ENCODE results near the gene CSF3R. TPM values are rescaled to one million over a fixed set of nuclear protein-coding genes. Genes with fewer than 3 reads are reported as not detected.

CSF3R gene
- total RNA-seq, 1 experiment from 2014 or later = not detected

- DNase-seq (ENCODE audit: low spot score) = no peak
- Histone ChIP-seq H3K27ac (ENCODE audit: low read depth, low read length, poor library complexity, severe bottlenecking) (no peak overlapping the region), H3K4me1 (ENCODE audit: insufficient read depth, low read length, poor library complexity, severe bottlenecking) (no peaks in the 10 kb centered on the region), H3K36me3 (ENCODE audit: insufficient read depth, low read length, poor library complexity, severe bottlenecking) (no peaks in the 10 kb centered on the region), H3K27me3 (replicated peaks; ENCODE audit: insufficient read depth, low read depth, low read length, poor library complexity) (peaks cover 1% of the 10 kb centered on the region), H3K9me3 (ENCODE audit: low read depth, low read length, poor library complexity, severe bottlenecking) (no peaks in the 10 kb centered on the region), H3K4me3 (ENCODE audit: low read depth, low read length, poor library complexity, severe bottlenecking) (no peak overlapping the region)
- BruUV-seq (replicated peaks) = no TSS peak
- no peak for TF ChIP-seq EZH2 (IDR thresholded peaks at IDR 0.05; ENCODE audit: borderline replicate concordance, low read depth, low read length, poor library complexity, severe bottlenecking)
- TF ChIP-seq, protein P1, sequence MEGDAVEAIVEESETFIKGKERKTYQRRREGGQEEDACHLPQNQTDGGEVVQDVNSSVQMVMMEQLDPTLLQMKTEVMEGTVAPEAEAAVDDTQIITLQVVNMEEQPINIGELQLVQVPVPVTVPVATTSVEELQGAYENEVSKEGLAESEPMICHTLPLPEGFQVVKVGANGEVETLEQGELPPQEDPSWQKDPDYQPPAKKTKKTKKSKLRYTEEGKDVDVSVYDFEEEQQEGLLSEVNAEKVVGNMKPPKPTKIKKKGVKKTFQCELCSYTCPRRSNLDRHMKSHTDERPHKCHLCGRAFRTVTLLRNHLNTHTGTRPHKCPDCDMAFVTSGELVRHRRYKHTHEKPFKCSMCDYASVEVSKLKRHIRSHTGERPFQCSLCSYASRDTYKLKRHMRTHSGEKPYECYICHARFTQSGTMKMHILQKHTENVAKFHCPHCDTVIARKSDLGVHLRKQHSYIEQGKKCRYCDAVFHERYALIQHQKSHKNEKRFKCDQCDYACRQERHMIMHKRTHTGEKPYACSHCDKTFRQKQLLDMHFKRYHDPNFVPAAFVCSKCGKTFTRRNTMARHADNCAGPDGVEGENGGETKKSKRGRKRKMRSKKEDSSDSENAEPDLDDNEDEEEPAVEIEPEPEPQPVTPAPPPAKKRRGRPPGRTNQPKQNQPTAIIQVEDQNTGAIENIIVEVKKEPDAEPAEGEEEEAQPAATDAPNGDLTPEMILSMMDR (conservative IDR thresholded peaks at IDR 0.05; ENCODE audit: low read depth, low read length) = no peak
- intact Hi-C loops (cut with micrococcal nuclease; ENCODE audit: unreplicated experiment) = no loop called here
- POLR2A ChIA-PET (ENCODE audit: low non-redundant PET) = no interaction called here
- CTCF ChIA-PET = no interaction called here
Measured at GRCh38 chr1:36530261-36530660, 47.5 kb upstream of the CSF3R start.

- Histone ChIP-seq H3K9me3 (ENCODE audit: low read depth, low read length, poor library complexity, severe bottlenecking) (no peaks in the 10 kb centered on the region), H3K27me3 (replicated peaks; ENCODE audit: insufficient read depth, low read depth, low read length, poor library complexity) (no peaks in the 10 kb centered on the region), H3K27ac (ENCODE audit: low read depth, low read length, poor library complexity, severe bottlenecking) (no peak overlapping the region), H3K36me3 (ENCODE audit: insufficient read depth, low read length, poor library complexity, severe bottlenecking) (no peaks in the 10 kb centered on the region), H3K4me1 (ENCODE audit: insufficient read depth, low read length, poor library complexity, severe bottlenecking) (no peaks in the 10 kb centered on the region), H3K4me3 (ENCODE audit: low read depth, low read length, poor library complexity, severe bottlenecking) (no peak overlapping the region)
- no TSS peak for BruUV-seq (replicated peaks)
- TF ChIP-seq, protein P1 (conservative IDR thresholded peaks at IDR 0.05; ENCODE audit: low read depth, low read length) = no peak
- CTCF ChIA-PET = no interaction called here
- no peak for DNase-seq (ENCODE audit: low spot score)
- POLR2A ChIA-PET (ENCODE audit: low non-redundant PET) = no interaction called here
- intact Hi-C loops (cut with micrococcal nuclease; ENCODE audit: unreplicated experiment) = no loop called here
Measured at GRCh38 chr1:36529769-36530260, 47.1 kb upstream of the CSF3R start.

GRCh38 chr1:36528361-36529349 lies 45.9 kb upstream of the CSF3R start:
- Histone ChIP-seq H3K4me3 (ENCODE audit: low read depth, low read length, poor library complexity, severe bottlenecking) (no peak overlapping the region), H3K36me3 (ENCODE audit: insufficient read depth, low read length, poor library complexity, severe bottlenecking) (no peaks in the 10 kb centered on the region), H3K27ac (ENCODE audit: low read depth, low read length, poor library complexity, severe bottlenecking) (no peak overlapping the region), H3K9me3 (ENCODE audit: low read depth, low read length, poor library complexity, severe bottlenecking) (no peaks in the 10 kb centered on the region), H3K27me3 (replicated peaks; ENCODE audit: insufficient read depth, low read depth, low read length, poor library complexity) (no peaks in the 10 kb centered on the region), H3K4me1 (ENCODE audit: insufficient read depth, low read length, poor library complexity, severe bottlenecking) (no peaks in the 10 kb centered on the region)
- ChIA-PET CTCF (interaction anchor here (0.6 kb wide), 1 partner anchor 12 kb away, joined by 3 read pairs; no protein-coding TSS in a partner anchor), POLR2A (ENCODE audit: low non-redundant PET) (no interaction called here)
- TF ChIP-seq, protein P1 (conservative IDR thresholded peaks at IDR 0.05; ENCODE audit: low read depth, low read length) = peak; percentile 34
- no peak for TF ChIP-seq EZH2 (IDR thresholded peaks at IDR 0.05; ENCODE audit: borderline replicate concordance, low read depth, low read length, poor library complexity, severe bottlenecking)
- peak; percentile 17 for DNase-seq (ENCODE audit: low spot score)
- BruUV-seq (replicated peaks) = no TSS peak
- intact Hi-C loops (cut with micrococcal nuclease; ENCODE audit: unreplicated experiment) = no loop called here

All from A673 (cell line).